Measurements from ENCODE around the gene STK11IP.

STK11IP gene

DNA sequence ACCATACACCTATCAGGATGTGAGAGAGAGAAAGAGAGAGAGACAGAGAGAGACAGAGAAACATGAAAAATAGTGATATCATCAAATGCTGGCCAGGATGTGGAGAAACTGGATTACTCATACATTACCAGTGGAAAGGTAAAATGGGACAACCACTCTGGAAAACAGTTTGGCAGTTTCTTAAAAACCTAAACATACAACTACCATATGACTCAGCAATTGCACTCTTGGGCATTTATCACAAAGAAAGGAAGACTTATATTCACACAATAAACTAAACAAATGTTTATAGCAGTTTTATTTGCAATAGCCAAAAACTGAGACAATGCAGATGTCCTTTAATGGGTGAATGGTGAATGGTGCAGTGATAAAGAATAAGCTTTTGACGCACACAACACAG, 58.9 kb downstream of the STK11IP start:
- DNase-seq: no peak

GRCh38 chr2:219658196-219658846, 60.7 kb downstream of the STK11IP start:
- peak; percentile 34 for DNase-seq

DNA sequence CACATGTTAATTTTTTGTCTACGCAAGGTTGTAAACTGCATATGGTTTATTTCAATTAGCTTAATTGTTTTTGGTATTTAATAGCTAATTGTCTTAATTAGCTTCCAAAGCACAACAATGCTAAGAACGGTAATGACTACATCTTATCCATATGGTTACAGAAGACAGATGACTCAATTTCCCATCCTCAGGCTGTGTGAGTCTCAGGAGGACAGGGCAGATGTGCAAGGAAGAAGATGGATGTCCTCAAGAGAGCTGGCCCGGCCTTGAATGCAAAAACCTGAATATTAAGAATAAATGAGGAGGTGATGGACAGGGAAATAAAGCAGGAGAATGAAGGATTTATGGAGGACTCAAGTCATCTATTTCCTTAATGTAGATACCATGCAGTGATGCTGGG, 61.2 kb downstream of the STK11IP start:
- DNase-seq: no peak

DNA sequence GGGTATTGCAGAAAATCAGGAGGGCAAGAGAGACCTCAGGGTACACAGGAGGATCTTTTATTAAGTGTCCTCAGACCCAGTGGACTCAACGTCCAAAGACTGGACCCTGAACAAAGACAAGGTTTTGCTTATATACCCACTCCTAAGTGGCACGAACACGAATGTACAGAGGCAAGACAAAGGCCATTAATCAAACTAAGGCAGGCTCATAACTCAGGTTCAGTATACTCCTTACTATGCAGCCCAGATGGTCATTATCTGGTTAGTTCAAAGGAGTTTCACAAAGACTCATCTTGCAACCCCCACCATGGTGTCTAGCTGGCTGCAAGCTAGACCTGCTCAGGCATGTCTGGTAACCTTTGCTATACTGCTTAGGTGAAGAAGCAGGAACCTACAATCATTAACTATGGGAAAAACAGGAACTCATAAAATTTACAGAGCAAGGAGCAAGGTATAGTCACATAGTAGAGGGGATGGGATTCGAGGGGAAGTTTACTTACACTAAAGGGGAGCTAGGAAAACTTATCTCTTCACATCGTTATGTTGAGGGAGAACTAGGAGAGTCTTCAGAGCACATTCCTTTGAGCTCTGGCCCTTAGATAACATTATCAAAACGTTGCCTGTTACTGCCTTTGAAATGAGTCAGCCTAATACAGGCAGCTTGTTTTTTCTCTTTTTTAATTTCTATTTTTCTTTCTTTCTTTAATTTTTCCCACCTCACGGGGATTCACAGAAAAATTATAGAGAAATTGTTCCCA, 63.7 kb downstream of the STK11IP start:
- no peak for DNase-seq

DNA sequence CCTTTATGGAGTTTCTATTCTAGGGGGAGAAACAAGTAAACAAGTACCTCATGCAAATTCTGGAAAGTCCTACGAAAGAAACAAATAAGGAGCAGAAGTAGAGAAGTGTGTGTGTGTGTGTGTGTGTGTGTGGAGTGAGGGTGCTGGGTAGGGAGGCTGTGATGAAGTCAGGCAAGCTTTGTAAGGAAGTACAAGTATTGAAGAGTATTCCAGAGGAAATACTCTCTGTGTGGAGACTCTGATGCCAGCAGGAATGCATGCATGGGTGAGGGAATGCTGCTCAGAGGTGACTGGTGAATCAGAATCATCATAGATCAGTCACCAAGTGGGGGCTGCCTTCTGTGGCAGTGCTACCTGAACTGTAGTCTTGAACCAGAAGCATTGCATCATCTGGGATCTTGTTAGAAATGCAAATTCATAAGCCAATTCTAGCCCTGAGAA, 64.3 kb downstream of the STK11IP start:
- DNase-seq: peak; percentile 33

DNA sequence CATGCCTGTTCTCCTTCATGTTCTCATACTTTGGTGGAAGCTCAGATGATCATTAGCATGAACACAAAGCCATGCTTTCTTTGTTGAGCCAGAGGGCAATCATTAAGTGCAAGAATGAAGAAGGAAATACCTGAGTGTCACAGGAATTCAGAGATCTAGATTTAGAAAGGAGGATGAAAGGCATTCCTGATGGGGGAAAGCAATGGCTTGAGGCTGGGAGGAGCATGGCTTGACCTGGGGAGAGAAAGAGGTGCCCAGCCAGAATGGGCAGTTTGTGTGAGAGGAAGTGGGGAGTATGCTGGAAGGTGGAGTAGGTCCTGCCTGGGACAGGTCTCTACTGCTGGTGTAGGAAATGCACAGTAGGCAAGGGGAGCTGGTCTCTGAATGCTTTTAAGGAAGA, 64.9 kb downstream of the STK11IP start:
- DNase-seq: no peak

DNA sequence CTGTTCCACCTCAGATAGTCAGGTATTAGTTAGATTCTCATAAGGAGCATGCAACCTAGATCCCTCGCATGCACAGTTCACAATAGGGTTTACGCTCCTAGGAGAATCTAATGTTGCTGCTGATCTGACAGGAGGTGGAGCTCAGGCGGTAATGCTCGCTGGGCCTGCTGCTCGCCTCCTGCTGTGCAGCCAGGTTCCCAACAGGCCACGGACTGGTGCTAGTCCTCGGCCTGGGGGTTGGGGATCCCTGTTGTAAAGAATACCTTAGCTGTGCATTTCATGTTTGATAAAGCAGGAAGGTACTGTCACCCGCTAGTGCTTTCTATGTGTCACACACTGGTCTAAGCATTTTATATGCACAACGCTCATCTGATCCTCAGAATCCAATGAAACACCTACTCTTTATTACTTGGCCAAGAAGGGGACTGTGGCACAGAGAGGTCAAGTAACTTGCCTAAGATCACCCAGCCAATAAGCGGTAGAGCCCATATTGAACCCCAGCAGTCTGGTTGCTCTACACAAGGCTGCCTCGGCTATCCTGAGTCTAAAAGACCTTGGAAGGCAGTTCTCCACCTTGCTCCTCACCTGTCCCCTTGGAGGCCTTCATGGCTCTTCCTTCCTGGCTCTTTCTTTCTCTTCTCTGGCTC, 65.6 kb downstream of the STK11IP start:
- DNase-seq: no peak

DNA sequence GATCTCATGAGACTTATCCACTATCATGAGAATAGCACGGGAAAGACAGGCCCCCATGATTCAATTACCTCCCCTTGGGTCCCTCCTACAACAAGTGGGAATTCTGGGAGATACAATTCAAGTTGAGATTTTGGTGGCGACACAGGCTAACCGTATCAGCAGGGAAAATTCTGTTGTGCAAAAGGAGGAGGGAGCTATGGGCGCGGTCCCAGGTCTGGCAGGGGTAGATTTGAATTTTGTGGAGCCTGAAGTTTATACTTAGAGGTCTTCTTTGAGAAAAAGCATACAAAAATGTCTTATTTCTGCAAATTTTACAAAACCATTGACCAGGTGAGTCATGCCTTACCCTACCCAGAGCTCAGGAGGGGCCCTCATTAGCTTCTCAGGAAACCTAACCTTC, 66.4 kb downstream of the STK11IP start:
- DNase-seq: no peak

DNA sequence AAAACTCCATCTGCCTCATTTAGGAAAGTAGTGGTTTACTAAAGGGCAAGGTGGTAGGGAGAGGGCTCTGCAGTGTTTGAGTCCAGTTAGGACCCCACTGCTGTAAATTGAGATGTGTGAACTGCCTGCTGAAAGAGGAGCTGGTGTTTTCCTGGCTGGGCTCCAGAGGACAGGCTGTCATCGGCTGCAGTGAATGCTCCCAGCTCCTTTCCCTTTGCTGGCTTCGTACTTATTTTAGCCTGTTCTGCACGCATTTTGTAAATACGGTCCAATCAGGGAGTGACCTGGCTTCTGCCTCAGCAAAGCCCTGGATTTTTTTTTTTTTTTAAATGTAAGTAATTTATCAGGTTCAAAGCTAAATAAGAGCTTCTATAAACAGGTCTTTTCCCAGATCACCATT, 67.3 kb downstream of the STK11IP start:
- peak; percentile 35 for DNase-seq

GRCh38 chr2:219665926-219666325, 68.3 kb downstream of the STK11IP start:
- DNase-seq: no peak

Data from fibroblast of skin of scalp (primary cell).